DMS79 (cell line): Measurements from ENCODE around the gene HIVEP3.

Experiments
- DNase-seq: peaks from one replicate; lab custom pipeline; 2025; lab: John Stamatoyannopoulos, UW

The HIVEP3 gene

GRCh38 chr1:41611932-41612450 lies 306.7 kb downstream of the HIVEP3 start:
- no peak for DNase-seq

DNA sequence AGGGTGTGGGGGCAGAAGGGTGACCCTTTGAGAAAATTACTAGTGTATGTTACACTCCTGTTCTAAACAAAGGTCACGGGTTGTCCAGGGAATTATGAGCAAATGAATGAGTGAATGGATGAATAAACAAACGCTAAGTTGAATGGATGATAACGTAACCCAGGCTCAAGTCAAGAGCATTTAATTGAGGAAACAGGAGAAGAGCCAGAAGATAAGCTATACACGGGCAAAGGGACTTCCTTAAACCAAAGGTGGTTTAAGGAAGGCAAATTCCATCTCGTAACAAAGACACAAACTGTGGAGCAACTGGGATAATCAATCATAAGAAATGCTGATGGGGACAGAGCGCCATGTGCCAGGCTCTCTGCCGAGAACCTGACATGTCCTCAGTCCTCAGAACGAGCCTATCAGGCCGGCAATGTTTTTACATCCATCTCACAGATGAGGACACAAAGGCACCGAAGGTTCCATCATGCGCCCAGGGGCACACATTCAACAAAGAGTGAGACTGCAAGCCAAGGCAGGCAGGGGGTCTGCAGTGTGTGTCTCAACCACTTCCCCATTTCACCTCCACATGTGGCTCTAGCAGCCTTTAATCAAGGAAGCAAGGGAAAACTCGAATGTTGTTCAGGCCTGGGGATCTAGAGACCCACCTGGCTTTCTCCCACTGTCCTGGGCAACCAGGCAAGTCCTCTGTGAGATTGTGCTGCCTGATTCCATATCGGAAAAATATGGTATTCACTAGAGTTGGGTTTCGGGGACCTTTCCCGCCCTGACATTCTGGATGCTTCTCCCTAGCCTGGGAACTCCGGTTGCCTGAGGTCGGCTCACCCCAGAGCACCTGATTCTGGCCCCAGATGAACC lies 307.4 kb downstream of the HIVEP3 start:
- DNase-seq, result no peak

DNA sequence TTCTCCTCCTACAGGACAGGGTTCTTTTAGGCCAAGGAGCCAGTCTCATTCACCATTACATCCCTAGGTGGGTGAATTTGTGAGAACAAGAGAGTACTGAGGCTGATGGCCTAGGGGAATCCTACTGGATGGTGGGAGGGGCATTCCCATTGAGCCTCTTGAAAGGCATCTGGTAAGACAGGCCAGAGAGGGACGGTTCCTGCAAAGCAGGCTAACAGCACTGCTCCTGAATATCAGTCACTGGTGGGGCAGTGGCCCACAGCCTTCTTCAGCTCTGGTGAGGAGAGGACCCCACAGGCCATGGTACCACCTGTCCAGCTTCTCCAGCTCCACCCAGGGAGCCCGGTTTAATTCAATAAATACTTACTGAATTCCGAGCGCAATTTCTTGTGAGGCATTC lies 308.4 kb downstream of the HIVEP3 start:
- DNase-seq, result no peak

DNA sequence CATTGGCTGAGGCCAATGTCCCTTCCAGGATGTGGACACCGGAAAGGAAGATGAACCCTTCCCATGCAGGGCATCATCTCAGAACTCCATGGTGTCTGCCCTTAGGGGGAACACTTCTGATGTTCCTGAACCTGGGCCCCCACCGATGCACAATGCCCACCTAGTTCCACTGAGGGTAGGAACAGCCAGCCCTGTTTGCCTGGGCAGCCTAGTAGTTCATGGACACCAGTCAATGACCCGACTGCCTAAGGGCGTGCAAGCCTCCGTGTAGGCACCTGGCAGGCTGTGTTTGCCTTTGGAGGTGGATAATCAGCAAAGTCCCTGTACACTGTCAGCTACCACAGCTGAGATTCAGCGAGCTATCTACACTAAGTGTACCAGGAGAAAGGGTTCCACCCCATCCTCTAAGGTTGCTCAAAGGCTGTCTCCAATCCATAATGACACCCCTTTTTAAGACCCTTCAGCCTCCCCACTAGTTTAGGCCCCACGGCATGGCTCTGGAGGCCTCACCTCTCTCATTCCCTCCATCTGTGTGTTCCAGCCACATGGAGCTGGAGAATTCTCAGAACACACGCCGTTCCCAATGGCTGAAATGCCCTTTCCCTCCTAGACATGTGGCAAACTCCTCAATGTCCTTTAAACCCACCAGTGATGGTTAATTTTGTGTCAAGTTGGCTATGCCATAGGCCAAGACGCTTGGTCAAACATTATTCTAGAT lies 309.4 kb downstream of the HIVEP3 start:
- DNase-seq, result no peak

- peak; percentile 48 for DNase-seq
Measured at GRCh38 chr1:41608211-41608610, 310.5 kb downstream of the HIVEP3 start.

GRCh38 chr1:41607808-41608207 lies 310.9 kb downstream of the HIVEP3 start:
- no peak for DNase-seq

DNA sequence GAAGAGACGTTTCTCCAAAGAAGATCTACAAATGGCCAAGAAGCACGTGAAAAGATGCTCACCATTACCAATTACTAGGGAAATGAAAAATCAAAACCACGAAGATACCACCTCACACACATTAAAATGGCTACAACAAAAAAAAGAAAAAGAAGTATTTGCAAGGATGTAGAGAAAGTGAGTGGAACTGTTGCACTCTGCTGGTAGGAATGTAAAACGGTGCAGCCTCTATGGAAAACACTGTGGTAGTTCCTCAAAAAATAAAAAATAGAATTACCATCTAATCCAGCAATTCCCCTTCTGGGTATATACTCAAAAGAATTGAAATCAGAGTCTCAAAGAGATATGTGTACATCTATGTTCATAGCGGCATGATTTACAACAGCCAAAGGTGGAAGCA lies 318.8 kb downstream of the HIVEP3 start:
- no peak for DNase-seq

GRCh38 chr1:41598325-41598724 lies 320.4 kb downstream of the HIVEP3 start:
- no peak for DNase-seq

GRCh38 chr1:41592451-41593125 lies 326.1 kb downstream of the HIVEP3 start:
- DNase-seq, result no peak

GRCh38 chr1:41591891-41592290 lies 326.8 kb downstream of the HIVEP3 start:
- no peak for DNase-seq

DNA sequence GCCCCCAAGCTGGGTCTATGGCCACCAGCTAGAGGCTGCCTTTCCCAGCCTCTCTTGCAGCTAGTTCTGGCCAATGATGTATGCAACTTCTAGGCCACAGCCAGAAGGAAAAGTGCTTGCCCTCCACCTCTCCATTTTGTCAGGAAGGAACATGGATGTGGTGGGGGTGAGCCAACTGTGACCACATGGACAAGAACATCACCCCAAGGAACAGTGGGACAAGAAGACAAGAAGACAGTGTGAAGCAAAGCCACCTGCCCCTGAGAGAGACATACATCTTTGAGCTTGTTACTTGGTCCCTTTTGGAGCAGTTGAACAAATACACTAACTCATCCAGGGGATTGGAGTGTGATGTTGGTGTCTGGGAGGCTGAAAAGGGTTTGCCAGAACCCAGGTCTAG lies 328.4 kb downstream of the HIVEP3 start:
- DNase-seq, result no peak

DNA sequence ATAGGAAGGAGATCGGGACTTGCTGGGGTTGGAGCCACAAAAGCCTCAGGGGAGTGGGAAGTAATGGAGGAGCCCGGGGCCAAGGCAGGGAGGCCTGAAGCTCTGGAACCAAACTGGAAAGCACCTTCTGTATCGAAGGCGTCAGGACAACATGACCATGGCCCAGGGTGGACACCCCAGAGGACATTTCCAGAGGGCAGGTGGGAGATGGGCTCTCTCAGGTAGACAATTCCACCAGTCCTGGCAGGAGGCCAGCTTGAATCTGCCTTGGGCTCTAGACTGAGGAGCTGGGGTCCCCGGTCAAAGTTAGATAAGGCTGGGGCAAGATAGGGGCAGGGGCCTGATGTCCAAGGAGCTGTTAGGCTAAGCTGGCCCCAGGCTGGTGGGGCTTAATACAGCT lies 329.3 kb downstream of the HIVEP3 start:
- DNase-seq, result no peak

DNA sequence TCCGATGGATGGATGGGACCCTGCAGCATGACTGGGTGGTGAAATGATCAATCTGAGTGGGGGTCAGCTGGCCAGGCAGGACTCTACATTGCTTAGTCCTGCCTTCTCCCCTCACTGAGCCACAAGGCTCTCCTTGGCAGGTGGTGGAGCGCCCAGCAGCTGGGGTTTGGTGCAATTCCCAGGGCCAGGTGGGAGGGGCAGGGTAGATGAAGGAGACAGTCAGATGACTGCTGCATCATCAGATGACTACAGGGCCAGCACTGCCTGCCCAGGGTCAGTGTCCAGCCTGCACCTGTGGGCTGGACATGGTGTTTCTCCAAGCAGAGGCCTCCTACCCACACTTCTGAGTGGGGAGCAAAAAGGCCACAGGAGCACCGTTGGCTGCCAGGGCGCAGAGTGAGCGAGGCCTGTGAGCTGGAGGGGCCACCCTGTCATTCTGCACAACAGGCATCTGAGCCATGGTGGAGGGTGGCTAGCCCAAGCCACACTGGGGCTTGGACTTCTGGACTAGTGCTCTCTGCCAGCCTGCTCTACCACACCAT lies 330.3 kb downstream of the HIVEP3 start:
- DNase-seq, result no peak

- no peak for DNase-seq
Measured at GRCh38 chr1:41587791-41588190, 330.9 kb downstream of the HIVEP3 start.

DNA sequence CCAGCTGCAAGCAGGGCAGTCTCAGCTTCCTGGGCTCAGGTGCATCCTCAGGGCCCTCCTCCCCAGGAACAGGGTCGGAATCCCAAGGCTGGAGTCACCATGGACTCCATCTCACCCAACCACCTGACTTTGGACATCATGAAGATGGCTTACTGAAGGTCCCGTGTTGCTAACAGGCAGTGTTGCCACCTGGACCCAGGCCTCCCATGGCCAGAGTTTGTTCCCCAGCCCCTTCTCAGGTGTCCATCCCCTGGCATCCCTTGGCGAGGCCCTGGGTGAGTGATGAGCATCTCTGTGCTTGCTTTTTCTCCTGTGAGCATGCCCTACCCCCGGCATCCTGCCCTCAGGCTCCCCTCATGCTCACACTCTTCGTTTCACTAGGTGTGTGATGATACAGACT lies 332.5 kb downstream of the HIVEP3 start:
- no peak for DNase-seq

DNA sequence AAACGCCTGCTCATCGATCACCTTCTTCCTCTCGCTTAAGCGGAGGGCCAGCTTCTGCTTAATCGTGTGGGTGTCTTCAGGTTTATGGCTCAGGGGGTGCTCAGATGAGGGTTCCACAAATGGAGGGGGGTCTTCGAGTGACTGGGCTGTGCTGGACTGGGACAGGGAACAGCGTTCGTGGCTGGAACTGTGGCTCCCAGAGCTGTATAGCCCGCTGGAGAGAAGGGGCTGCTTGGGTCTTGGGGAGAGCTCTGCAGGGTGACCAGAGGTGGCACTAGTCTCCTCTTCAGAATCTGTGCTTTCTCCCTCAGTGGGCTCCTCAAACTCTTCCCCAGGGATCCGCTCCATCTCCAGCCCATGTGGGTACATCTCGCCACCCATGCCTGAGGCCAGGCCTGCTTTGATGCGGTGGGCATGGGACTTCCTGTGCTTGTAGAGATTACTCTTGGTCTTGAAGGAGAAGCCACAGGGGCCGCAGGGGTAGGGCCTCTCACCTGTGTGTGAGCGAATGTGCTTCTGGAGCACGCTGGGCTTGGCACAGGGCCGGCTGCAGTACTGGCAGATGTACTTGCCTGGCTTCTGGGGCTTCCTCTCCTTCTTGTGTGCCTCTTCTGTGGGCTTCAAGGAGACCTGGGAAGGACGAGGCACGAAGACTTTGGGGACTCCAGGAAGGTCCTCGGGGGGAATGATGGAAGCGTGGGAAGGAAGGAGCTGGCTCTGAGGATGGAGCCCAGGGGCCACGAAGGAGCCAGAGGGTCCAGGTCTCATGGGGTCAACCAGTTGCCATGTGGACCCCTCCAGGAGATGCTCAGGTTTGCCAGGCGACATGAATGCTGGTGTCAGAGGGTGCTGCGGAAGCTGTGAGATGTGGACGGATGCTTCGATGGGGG lies 334.8 kb downstream of the HIVEP3 start:
- DNase-seq, result no peak

DNA sequence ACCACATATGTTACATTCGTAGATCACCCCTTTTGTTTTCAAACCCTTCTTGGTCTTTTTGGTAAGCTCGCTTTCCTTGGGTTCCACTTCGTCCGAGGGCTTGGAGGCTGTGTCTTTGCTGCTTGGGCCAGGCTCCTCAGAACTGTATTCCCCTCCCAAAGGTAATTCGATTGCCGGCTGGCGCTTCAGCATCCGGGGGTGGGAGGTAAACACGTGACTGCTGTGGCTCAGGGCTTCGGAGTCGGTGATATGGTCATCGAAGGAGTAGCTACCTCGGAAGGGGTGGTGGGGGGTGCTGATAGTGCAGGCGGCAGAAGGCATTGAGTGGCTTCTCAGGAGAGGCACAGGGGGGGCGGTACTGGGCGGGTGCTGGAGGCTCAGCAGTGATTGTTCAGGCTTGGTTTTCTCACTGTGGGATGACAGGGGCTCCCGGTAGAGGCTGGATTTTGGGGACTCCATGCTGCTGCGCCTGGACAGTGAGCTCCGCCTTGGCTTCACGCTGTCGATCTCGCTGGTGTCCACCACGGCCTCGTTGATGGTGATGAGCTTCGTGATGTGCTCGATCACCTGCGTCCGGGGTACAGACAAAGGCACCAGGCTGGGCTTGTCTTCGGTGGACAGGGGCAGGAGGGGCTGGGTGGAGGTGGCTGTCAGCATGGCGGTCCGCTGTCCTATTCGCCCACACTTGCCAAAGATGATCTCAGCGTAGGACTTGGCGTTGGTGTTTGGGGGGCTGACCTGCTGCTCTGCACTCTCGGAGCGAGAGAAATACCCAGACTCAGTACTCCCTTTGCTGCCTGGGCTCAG lies 335.7 kb downstream of the HIVEP3 start:
- DNase-seq, result no peak

GRCh38 chr1:41582351-41582750 lies 336.4 kb downstream of the HIVEP3 start:
- DNase-seq, result no peak

DNA sequence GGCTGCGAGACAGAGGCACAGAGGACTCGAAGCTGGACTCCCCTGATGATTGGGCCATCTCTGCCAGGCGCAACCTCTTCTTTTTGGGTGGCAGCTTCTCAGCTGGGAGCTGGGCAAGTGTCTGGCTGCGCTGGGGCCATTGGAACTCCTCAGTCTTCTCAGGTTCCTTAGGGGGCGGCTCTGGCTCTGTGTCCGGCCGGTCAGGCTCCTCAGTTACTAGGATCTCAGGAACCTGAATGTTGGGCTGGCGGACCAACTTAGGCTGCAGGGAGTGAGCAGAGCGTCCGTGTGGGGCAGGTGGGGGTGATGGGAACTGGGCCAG lies 336.8 kb downstream of the HIVEP3 start:
- no peak for DNase-seq

GRCh38 chr1:41581216-41582003 lies 337.3 kb downstream of the HIVEP3 start:
- DNase-seq, result no peak
